ENCODE data around the gene RRP9.

GRCh38 chr3:51896607-51897305, 44.9 kb downstream of the RRP9 start:
- TF ChIP-seq CTCF (IDR thresholded peaks at IDR 0.05) (no peak), EZH2 (IDR thresholded peaks at IDR 0.05; ENCODE audit: borderline replicate concordance, insufficient read depth, low read depth, low read length, poor library complexity, severe bottlenecking) (no peak)

All from B cell (primary cell).